ENCODE measurements around the gene CNPY1. TPM values are rescaled to one million over a fixed set of nuclear protein-coding genes. Genes with fewer than 3 reads are reported as not detected.

CNPY1 gene
- total and polyA plus RNA-seq, 4 experiments from 2014 or later: not detected

GRCh38 chr7:155491812-155492211 is 54.5 kb downstream of the CNPY1 start:
- H3K27me3 ChIP-seq (ENCODE audit: insufficient read depth, low read length): no peaks in the 10 kb centered on the region
- H3K9me3 ChIP-seq (ENCODE audit: control insufficient read depth in 1 of 2, low read length in 2 of 2): no peaks in the 10 kb centered on the region
- Mint-ChIP-seq H3K4me3 (peak overlapping the region in 6 of 8 donors; percentile 17 to 75 (median 58)), H3K9me3 (peaks cover 0 to 1% (median 0%) of the 10 kb centered on the region in 8 donors), H3K4me1 (peaks cover 4 to 18% (median 8%) of the 10 kb centered on the region in 4 donors), H3K36me3 (no peaks in the 10 kb centered on the region), H3K27me3 (peaks cover 18 to 20% of the 10 kb centered on the region in 2 donors), H3K27ac (peak overlapping the region in 1 of 7 donors; percentile 73)
- peaks cover 8% of the 10 kb centered on the region for H3K4me1 ChIP-seq (ENCODE audit: insufficient read depth, low read length)
- no peaks in the 10 kb centered on the region for H3K36me3 ChIP-seq (ENCODE audit: insufficient read depth, low read length)
- no peak for DNase-seq
- intact Hi-C loops (cut with micrococcal nuclease): no loop called here
- no peak overlapping the region for H3K4me3 ChIP-seq (ENCODE audit: low read length in 2 of 2)
- no peak overlapping the region for H3K27ac ChIP-seq (ENCODE audit: low read depth, low read length)
- ChIA-PET POLR2A (ENCODE audit: partially characterized antibody) (no interaction called here), CTCF (ENCODE audit: partially characterized antibody) (no interaction called here)

DNA sequence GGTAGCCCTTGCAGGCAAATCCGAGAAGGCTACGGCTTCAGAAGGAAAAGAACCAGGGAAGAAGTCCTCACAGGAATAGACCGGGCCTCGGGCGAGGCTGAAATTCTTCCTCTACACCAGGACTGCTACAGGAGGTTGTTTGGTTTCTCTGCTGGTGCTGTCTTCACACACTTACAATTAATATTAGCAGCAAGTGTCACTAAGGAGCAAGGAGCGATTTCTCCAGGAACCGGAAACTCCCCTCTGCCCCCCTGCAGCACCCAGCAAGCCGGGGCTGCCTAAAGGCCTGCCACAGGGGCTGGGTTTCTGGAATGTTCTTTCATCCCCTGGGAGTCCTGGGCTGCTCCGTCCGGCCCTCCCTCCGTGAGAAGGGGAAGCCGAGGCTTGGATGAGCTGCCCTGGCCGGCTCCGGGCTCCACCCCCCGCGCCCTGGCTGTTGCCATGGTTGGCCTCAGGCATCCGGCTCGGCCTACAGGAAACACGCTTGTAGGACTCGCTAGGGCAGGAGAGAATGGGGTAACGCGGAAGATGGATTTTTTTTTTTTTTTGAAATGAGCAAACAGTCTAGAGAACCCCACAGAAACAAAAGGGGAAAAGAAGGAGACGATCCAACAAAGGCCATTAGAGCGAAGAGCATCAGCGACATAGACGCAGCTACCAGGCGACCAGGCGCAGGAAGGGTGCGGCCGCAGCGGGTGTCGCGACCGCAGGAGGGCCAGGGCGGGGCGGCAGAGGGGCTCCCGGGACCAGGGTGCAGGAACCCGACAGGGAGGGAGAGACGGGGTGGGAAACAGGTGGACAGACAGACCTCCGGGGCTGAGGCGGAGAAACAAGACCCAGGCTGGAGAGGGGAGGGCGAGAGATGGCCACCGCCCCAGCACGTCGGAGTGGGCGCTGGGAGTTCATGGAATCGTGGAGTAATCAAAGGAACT is 55.4 kb downstream of the CNPY1 start:
- ChIA-PET CTCF (ENCODE audit: partially characterized antibody) (no interaction called here), POLR2A (ENCODE audit: partially characterized antibody) (no interaction called here)
- H3K4me3 Mint-ChIP-seq: peak overlapping the region; percentile 76 to 90 (median 82)
- H3K9me3 Mint-ChIP-seq: peaks cover 0 to 1% (median 0%) of the 10 kb centered on the region in 8 donors
- H3K27ac Mint-ChIP-seq: peak overlapping the region in 6 of 7 donors; percentile 10 to 86 (median 66)
- H3K4me1 Mint-ChIP-seq: peaks cover 4 to 18% (median 8%) of the 10 kb centered on the region in 4 donors
- H3K4me1 ChIP-seq (ENCODE audit: insufficient read depth, low read length): peaks cover 8% of the 10 kb centered on the region
- no peaks in the 10 kb centered on the region for H3K9me3 ChIP-seq (ENCODE audit: control insufficient read depth in 1 of 2, low read length in 2 of 2)
- H3K4me3 ChIP-seq (ENCODE audit: low read length in 2 of 2): peak overlapping the region; percentile 6 to 30
- H3K27me3 ChIP-seq (ENCODE audit: insufficient read depth, low read length): no peaks in the 10 kb centered on the region
- intact Hi-C loops (cut with micrococcal nuclease): no loop called here
- peak in 1 of 5 donors; percentile 13 for DNase-seq
- H3K27ac ChIP-seq (ENCODE audit: low read depth, low read length): peak overlapping the region; percentile 26
- no peaks in the 10 kb centered on the region for H3K36me3 ChIP-seq (ENCODE audit: insufficient read depth, low read length)
- H3K27me3 Mint-ChIP-seq: peaks cover 16 to 18% of the 10 kb centered on the region in 2 donors
- H3K36me3 Mint-ChIP-seq: no peaks in the 10 kb centered on the region

- Mint-ChIP-seq H3K27me3 (peaks cover 16% of the 10 kb centered on the region in 2 donors), H3K36me3 (no peaks in the 10 kb centered on the region), H3K4me3 (peak overlapping the region; percentile 76 to 90 (median 82)), H3K9me3 (peaks cover 0 to 1% (median 0%) of the 10 kb centered on the region in 8 donors), H3K27ac (peak overlapping the region in 2 of 7 donors; percentile 13 to 36), H3K4me1 (peaks cover 4 to 18% (median 8%) of the 10 kb centered on the region in 4 donors)
- Histone ChIP-seq H3K27me3 (ENCODE audit: insufficient read depth, low read length) (no peaks in the 10 kb centered on the region), H3K4me1 (ENCODE audit: insufficient read depth, low read length) (peaks cover 8% of the 10 kb centered on the region), H3K27ac (ENCODE audit: low read depth, low read length) (no peak overlapping the region), H3K36me3 (ENCODE audit: insufficient read depth, low read length) (no peaks in the 10 kb centered on the region), H3K4me3 (ENCODE audit: low read length in 2 of 2) (peak overlapping the region in 1 of 2 donors; percentile 30), H3K9me3 (ENCODE audit: control insufficient read depth in 1 of 2, low read length in 2 of 2) (no peaks in the 10 kb centered on the region)
- POLR2A ChIA-PET (ENCODE audit: partially characterized antibody): no interaction called here
- intact Hi-C loops (cut with micrococcal nuclease): no loop called here
- DNase-seq: no peak
- CTCF ChIA-PET (ENCODE audit: partially characterized antibody): no interaction called here
Measured at GRCh38 chr7:155489862-155490696, 56.3 kb downstream of the CNPY1 start.

GRCh38 chr7:155489158-155489840 is 57.1 kb downstream of the CNPY1 start:
- intact Hi-C loops (cut with micrococcal nuclease): no loop called here
- H3K4me1 Mint-ChIP-seq: peaks cover 4 to 18% (median 8%) of the 10 kb centered on the region in 4 donors
- H3K27me3 Mint-ChIP-seq: peaks cover 15 to 16% of the 10 kb centered on the region in 2 donors
- H3K36me3 ChIP-seq (ENCODE audit: insufficient read depth, low read length): no peaks in the 10 kb centered on the region
- peak overlapping the region in 2 of 7 donors; percentile 36 to 73 for H3K27ac Mint-ChIP-seq
- no peak overlapping the region for H3K27ac ChIP-seq (ENCODE audit: low read depth, low read length)
- H3K4me3 Mint-ChIP-seq: peak overlapping the region in 5 of 8 donors; percentile 26 to 60 (median 40)
- H3K9me3 Mint-ChIP-seq: peaks cover 0 to 1% (median 0%) of the 10 kb centered on the region in 8 donors
- no peak for DNase-seq
- H3K9me3 ChIP-seq (ENCODE audit: control insufficient read depth in 1 of 2, low read length in 2 of 2): no peaks in the 10 kb centered on the region
- no peaks in the 10 kb centered on the region for H3K36me3 Mint-ChIP-seq
- no peak overlapping the region for H3K4me3 ChIP-seq (ENCODE audit: low read length in 2 of 2)
- ChIA-PET CTCF (ENCODE audit: partially characterized antibody) (no interaction called here), POLR2A (ENCODE audit: partially characterized antibody) (no interaction called here)
- H3K4me1 ChIP-seq (ENCODE audit: insufficient read depth, low read length): peaks cover 8% of the 10 kb centered on the region
- H3K27me3 ChIP-seq (ENCODE audit: insufficient read depth, low read length): no peaks in the 10 kb centered on the region

DNA sequence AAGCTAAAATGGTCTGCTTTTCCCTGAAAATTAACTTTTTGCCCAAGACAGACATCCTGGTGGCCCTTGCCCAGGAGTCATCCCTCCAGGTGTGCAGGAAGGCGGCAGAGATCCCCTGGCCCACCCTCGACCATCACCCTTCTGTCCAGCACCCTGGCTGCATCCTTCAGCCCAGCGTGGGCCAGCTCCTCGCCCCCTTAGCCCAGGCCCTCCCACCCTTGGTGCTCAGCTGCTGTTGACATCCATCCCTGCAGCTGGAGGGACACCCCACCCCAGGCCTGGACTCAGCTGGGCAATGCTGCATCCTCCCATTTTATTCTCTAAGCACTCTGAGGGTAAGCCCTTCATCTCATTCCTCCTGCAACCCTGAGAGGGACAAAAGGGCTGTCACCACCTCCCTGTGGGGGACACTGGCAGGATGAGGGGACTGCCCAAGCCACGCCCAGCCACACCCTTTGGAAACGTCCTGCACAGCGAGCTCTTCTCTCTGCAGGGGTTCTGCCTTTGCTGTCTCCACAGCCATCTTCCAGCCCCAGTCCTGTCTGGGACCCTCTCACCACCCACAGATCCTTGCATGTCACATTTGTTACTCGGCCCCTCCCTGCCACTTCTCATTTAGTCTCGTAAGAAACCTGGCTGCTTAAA is 57.8 kb downstream of the CNPY1 start:
- intact Hi-C loops (cut with micrococcal nuclease): no loop called here
- peak overlapping the region in 1 of 7 donors; percentile 73 for H3K27ac Mint-ChIP-seq
- H3K4me3 Mint-ChIP-seq: no peak overlapping the region

DNA sequence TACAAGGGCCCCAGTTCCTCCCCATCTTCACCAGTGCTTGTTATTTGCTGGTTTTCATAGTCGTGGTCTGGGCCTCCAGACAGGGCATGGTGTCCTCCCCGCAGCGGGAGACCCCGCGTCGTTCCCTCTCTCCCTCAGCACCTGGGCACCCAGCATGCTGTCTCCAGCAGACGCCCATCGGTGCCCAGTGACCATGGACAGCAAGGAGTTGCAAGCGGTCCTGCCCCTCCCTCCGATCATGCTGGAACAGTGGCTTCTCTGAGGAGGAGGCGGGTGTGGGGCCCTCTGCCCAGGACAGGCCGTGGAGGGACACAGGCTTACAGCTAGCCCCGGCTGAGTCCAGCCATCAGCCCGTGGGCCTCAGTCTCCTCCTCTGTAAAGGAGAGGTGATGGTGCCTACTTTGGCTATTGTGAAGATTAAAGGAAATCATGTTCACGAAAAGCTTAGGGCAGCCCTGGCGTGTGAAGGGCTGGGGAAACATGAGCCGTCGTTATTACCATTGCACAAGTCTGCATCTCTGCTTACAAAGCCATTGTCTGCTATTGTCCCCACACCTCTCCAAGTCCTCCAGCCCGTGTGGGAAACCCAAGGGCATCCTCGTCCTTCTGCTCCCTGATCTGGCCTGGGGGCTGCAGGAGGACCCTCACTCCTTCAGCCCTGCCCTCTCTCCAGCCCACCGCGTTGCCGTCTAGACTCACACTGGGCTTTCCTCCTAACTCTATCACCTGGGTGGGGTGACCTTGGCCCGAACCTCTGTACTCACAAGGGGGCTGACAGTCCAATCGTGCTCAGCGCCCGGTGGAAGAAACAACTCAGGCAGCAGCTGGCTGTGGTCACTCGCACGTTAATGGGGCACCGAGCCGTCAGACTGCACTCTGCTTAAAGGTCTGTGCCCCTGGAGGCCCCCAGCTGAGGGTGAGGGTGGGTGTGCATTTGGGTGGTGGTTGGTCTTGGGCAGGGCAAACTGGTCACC is 58.6 kb downstream of the CNPY1 start:
- no peaks in the 10 kb centered on the region for H3K9me3 ChIP-seq (ENCODE audit: control insufficient read depth in 1 of 2, low read length in 2 of 2)
- intact Hi-C loops (cut with micrococcal nuclease): no loop called here
- DNase-seq: no peak
- no peaks in the 10 kb centered on the region for H3K36me3 ChIP-seq (ENCODE audit: insufficient read depth, low read length)
- Mint-ChIP-seq H3K9me3 (peaks cover 0 to 1% (median 0%) of the 10 kb centered on the region in 8 donors), H3K36me3 (no peaks in the 10 kb centered on the region), H3K27ac (no peak overlapping the region), H3K4me3 (no peak overlapping the region), H3K4me1 (peaks cover 6 to 23% (median 12%) of the 10 kb centered on the region in 4 donors), H3K27me3 (peaks cover 12 to 15% of the 10 kb centered on the region in 2 donors)
- no peak overlapping the region for H3K4me3 ChIP-seq (ENCODE audit: low read length in 2 of 2)
- H3K27ac ChIP-seq (ENCODE audit: low read depth, low read length): no peak overlapping the region
- H3K4me1 ChIP-seq (ENCODE audit: insufficient read depth, low read length): peaks cover 8% of the 10 kb centered on the region
- ChIA-PET CTCF (ENCODE audit: partially characterized antibody) (no interaction called here), POLR2A (ENCODE audit: partially characterized antibody) (no interaction called here)
- H3K27me3 ChIP-seq (ENCODE audit: insufficient read depth, low read length): no peaks in the 10 kb centered on the region

More for the DNA sequence above, 57.8 kb downstream of the CNPY1 start:
- no peak for DNase-seq
- H3K36me3 Mint-ChIP-seq: no peaks in the 10 kb centered on the region
- no peaks in the 10 kb centered on the region for H3K27me3 ChIP-seq (ENCODE audit: insufficient read depth, low read length)
- no peaks in the 10 kb centered on the region for H3K9me3 ChIP-seq (ENCODE audit: control insufficient read depth in 1 of 2, low read length in 2 of 2)
- peaks cover 4 to 19% (median 8%) of the 10 kb centered on the region in 4 donors for H3K4me1 Mint-ChIP-seq
- no peak overlapping the region for H3K4me3 ChIP-seq (ENCODE audit: low read length in 2 of 2)
- H3K9me3 Mint-ChIP-seq: peaks cover 0 to 1% (median 0%) of the 10 kb centered on the region in 8 donors
- no peaks in the 10 kb centered on the region for H3K36me3 ChIP-seq (ENCODE audit: insufficient read depth, low read length)
- ChIA-PET POLR2A (ENCODE audit: partially characterized antibody) (no interaction called here), CTCF (ENCODE audit: partially characterized antibody) (no interaction called here)
- peaks cover 8% of the 10 kb centered on the region for H3K4me1 ChIP-seq (ENCODE audit: insufficient read depth, low read length)
- peaks cover 15 to 16% of the 10 kb centered on the region in 2 donors for H3K27me3 Mint-ChIP-seq
- H3K27ac ChIP-seq (ENCODE audit: low read depth, low read length): no peak overlapping the region

Measured in CD4-positive, alpha-beta memory T cell (primary cell).